ENCODE measurements around the gene ZNF521. TPM values are rescaled to one million over a fixed set of nuclear protein-coding genes. Genes with fewer than 3 reads are reported as not detected.

Gene ZNF521
- total and polyA plus RNA-seq, 2 experiments from 2014 or later = 3.1 to 9.2 TPM

GRCh38 chr18:25192065-25192464 lies 159.9 kb downstream of the ZNF521 start:
- Histone ChIP-seq H3K9me2 (ENCODE audit: insufficient read depth) (no peaks in the 10 kb centered on the region), H4K20me1 (replicated peaks; ENCODE audit: insufficient read depth) (no peaks in the 10 kb centered on the region), H3K27ac (ENCODE audit: low read depth) (no peak overlapping the region), H3K27me3 (ENCODE audit: insufficient read depth) (no peaks in the 10 kb centered on the region), H3K4me2 (peak overlapping the region; percentile 24), H3K4me1 (ENCODE audit: insufficient read depth) (peaks cover 27% of the 10 kb centered on the region), H2AFZ (no peak overlapping the region), H3F3A (replicated peaks; ENCODE audit: low read depth) (no peaks in the 10 kb centered on the region), H3K79me2 (replicated peaks; ENCODE audit: insufficient read depth) (no peaks in the 10 kb centered on the region), H3K4me3 (no peak overlapping the region), H3K36me3 (ENCODE audit: insufficient read depth) (no peaks in the 10 kb centered on the region)
- TF ChIP-seq POLR2AphosphoS5 (IDR thresholded peaks at IDR 0.05; ENCODE audit: low read depth) (no peak), REST (IDR thresholded peaks at IDR 0.05; ENCODE audit: unreplicated experiment) (no peak), ZNF462 (CRISPR knock-in tag; IDR thresholded peaks at IDR 0.05) (no peak), NANOG (IDR thresholded peaks at IDR 0.05; ENCODE audit: borderline replicate concordance) (no peak), STAT1 (IDR thresholded peaks at IDR 0.05; ENCODE audit: unreplicated experiment) (no peak), ZNF331 (CRISPR knock-in tag; IDR thresholded peaks at IDR 0.05; ENCODE audit: low read depth) (no peak), CREB1 (CRISPR knock-in tag; IDR thresholded peaks at IDR 0.05; ENCODE audit: low read depth) (no peak), JUNB (IDR thresholded peaks at IDR 0.05; ENCODE audit: unreplicated experiment) (no peak), EZH2 (IDR thresholded peaks at IDR 0.05; ENCODE audit: low read depth, unreplicated experiment) (no peak), ZNF114 (CRISPR knock-in tag; IDR thresholded peaks at IDR 0.05) (no peak), CTCF (conservative IDR thresholded peaks at IDR 0.05; ENCODE audit: low read depth in 2 of 2) (no peak), ETS1 (IDR thresholded peaks at IDR 0.05) (no peak)
- Mint-ChIP-seq H3K27me3 (ENCODE audit: insufficient read depth, low read depth, poor library complexity) (peaks cover 4% of the 10 kb centered on the region), H3K27ac (peak overlapping the region; percentile 89), H3K9me3 (no peaks in the 10 kb centered on the region), H3K36me3 (ENCODE audit: low read depth) (no peaks in the 10 kb centered on the region), H3K4me1 (peaks cover 24% of the 10 kb centered on the region), H3K4me3 (no peak overlapping the region)
- ATAC-seq (peak; percentile 42), DNase-seq (ENCODE audit: low spot score) (peak; percentile 30)

All from GM23338 (cell line).